Activated T-helper 1 cell treated with Interleukin-2 at 50 U/mL for 16 hours (primary cell): Measurements from ENCODE around the gene RBM7.

Source experiments
- DNase-seq: peaks from one replicate; pipeline ENCODE4 v3.0.0-alpha.2; 2020; ENCODE audit warnings: low read depth

The RBM7 gene

GRCh38 chr11:114400216-114400914 lies at the start of gene RBM7, which contains the start of gene C11orf71:
RBM7 (plus strand) TSS chr11:114400666; CDS start chr11:114400672, 6 bp downstream.
C11orf71 (minus strand) TSS chr11:114400511; CDS start chr11:114400331, 180 bp downstream.
- DNase-seq, result peak; percentile 97

GRCh38 chr11:114353443-114353842 lies 47.0 kb upstream of the RBM7 start:
- no peak for DNase-seq

- DNase-seq, result no peak
These were observed 46.4 kb upstream of the RBM7 start for GRCh38 chr11:114354076-114354475.

GRCh38 chr11:114358716-114359115 lies 41.8 kb upstream of the RBM7 start:
- no peak for DNase-seq

- DNase-seq, result no peak
These were observed 41.1 kb upstream of the RBM7 start for GRCh38 chr11:114359342-114359741.

GRCh38 chr11:114362326-114362725 lies 38.1 kb upstream of the RBM7 start:
- no peak for DNase-seq

GRCh38 chr11:114362958-114363357 lies 37.5 kb upstream of the RBM7 start:
- DNase-seq, result no peak

- DNase-seq, result no peak
These were observed 33.9 kb upstream of the RBM7 start for GRCh38 chr11:114366331-114367243.

GRCh38 chr11:114367244-114367957 lies 33.1 kb upstream of the RBM7 start:
- no peak for DNase-seq

GRCh38 chr11:114368918-114369680 lies 31.4 kb upstream of the RBM7 start:
- no peak for DNase-seq

- DNase-seq, result no peak
These were observed 25.4 kb upstream of the RBM7 start for GRCh38 chr11:114375052-114375451.

GRCh38 chr11:114377612-114378267 lies 22.7 kb upstream of the RBM7 start:
- no peak for DNase-seq

- no peak for DNase-seq
These were observed 20.9 kb upstream of the RBM7 start for GRCh38 chr11:114379394-114380069.

GRCh38 chr11:114382509-114382908 lies 18.0 kb upstream of the RBM7 start:
- DNase-seq, result no peak

GRCh38 chr11:114384487-114384886 lies 16.0 kb upstream of the RBM7 start:
- no peak for DNase-seq

- no peak for DNase-seq
These were observed 14.3 kb upstream of the RBM7 start for GRCh38 chr11:114386131-114386530.

GRCh38 chr11:114386545-114386944 lies 13.9 kb upstream of the RBM7 start:
- DNase-seq, result no peak

- no peak for DNase-seq
These were observed 7.5 kb upstream of the RBM7 start for GRCh38 chr11:114392735-114393667.

GRCh38 chr11:114395736-114396135 lies 4.7 kb upstream of the RBM7 start:
- no peak for DNase-seq
